HEK293 (cell line): Measurements from ENCODE around the gene IMMP1L.

ENCODE experiments used
- CTCF ChIA-PET: fragments of 350-600 bp; formaldehyde crosslinking; extraction: SDS; loops from one replicate; lab custom pipeline; 2021; ENCODE audit warnings: antibody characterized with exemption; lab: Yijun Ruan, JAX
- POLR2A ChIA-PET: fragments of 300-600 bp; formaldehyde crosslinking; extraction: SDS; loops from one replicate; lab custom pipeline; 2020; ENCODE audit warnings: antibody characterized with exemption, inconsistent platforms; lab: Yijun Ruan, JAX
- H3K27ac ChIP-seq: fragments of 200-500 bp; sonication (Bioruptor generic); 2 replicates; pipeline ENCODE4 v1.5.1; 2014; ENCODE audit warnings: low read depth, low read length, control low read depth, inconsistent platforms; ENCODE audit errors: extremely low read depth
- H3K36me3 ChIP-seq, 2 experiments: fragments of 200-500 bp in 1 of 2; sonication (Bioruptor generic) in 1 of 2; 1 replicate in 1 of 2; 2 replicates in 1 of 2; pipeline ENCODE4 v1.5.1; 2014 to 2017; ENCODE audit warnings: inconsistent platforms in 2 of 2, low read length in 2 of 2; ENCODE audit not compliant: control insufficient read depth in 2 of 2, insufficient read depth in 1 of 2
- H3K4me1 ChIP-seq: fragments of 200-500 bp; sonication (Bioruptor generic); 2 replicates; pipeline ENCODE4 v1.5.1; 2014; ENCODE audit warnings: mild to moderate bottlenecking, low read length, inconsistent platforms; ENCODE audit not compliant: control insufficient read depth, insufficient read depth
- H3K4me3 ChIP-seq: 2 replicates; pipeline ENCODE4 v1.5.1; 2011; ENCODE audit warnings: low read depth, mild to moderate bottlenecking, control low read depth, low read length, moderate library complexity
- H3K9me3 ChIP-seq: fragments of 200-500 bp; sonication (Bioruptor generic); 2 replicates; pipeline ENCODE4 v1.5.1; 2014; ENCODE audit warnings: low read depth, low read length, inconsistent platforms; ENCODE audit not compliant: control insufficient read depth, insufficient read depth
- EGR2 ChIP-seq: fragments of 450-650 bp; formaldehyde crosslinking; IDR thresholded peaks from 2 replicates; pipeline ENCODE4 v1.5.1; 2016; ENCODE audit warnings: low read depth, missing biosample characterization, missing genetic modification characterization
- FEZF1 ChIP-seq: fragments of 450-650 bp; formaldehyde crosslinking; IDR thresholded peaks from 2 replicates; pipeline ENCODE4 v1.5.1; 2016; ENCODE audit warnings: missing biosample characterization, missing genetic modification characterization
- HOXA7 ChIP-seq: sonication (generic); formaldehyde crosslinking; IDR thresholded peaks from 2 replicates; pipeline ENCODE4 v1.8.1; 2022; ENCODE audit warnings: missing genetic modification reagents, borderline replicate concordance
- KLF1 ChIP-seq: fragments of 450-650 bp; formaldehyde crosslinking; IDR thresholded peaks from 2 replicates; pipeline ENCODE4 v1.5.1; 2016; ENCODE audit warnings: missing biosample characterization, missing genetic modification characterization
- KLF9 ChIP-seq: fragments of 450-650 bp; formaldehyde crosslinking; IDR thresholded peaks from 2 replicates; pipeline ENCODE4 v1.5.1; 2016; ENCODE audit warnings: missing biosample characterization, missing genetic modification characterization, low read depth
- OSR2 ChIP-seq: fragments of 450-650 bp; formaldehyde crosslinking; IDR thresholded peaks from 2 replicates; pipeline ENCODE4 v1.5.1; 2016; ENCODE audit warnings: missing biosample characterization, missing genetic modification characterization
- SCRT1 ChIP-seq: fragments of 450-650 bp; formaldehyde crosslinking; IDR thresholded peaks from 2 replicates; pipeline ENCODE4 v1.5.1; 2016; ENCODE audit warnings: missing biosample characterization, missing genetic modification characterization, borderline replicate concordance
- TCF7L2 ChIP-seq: IDR thresholded peaks from 2 replicates; pipeline ENCODE4 v1.6.1; 2011; ENCODE audit warnings: low read depth, mild to moderate bottlenecking, inconsistent platforms, low read length, moderate library complexity, borderline replicate concordance
- ZNF121 ChIP-seq: fragments of 450-650 bp; formaldehyde crosslinking; IDR thresholded peaks from 2 replicates; pipeline ENCODE4 v1.5.1; 2016; ENCODE audit warnings: missing biosample characterization, missing genetic modification characterization
- ZNF16 ChIP-seq: fragments of 450-650 bp; formaldehyde crosslinking; IDR thresholded peaks from 2 replicates; pipeline ENCODE4 v1.5.1; 2016; ENCODE audit warnings: low read depth, missing biosample characterization, missing genetic modification characterization
- ZNF214 ChIP-seq: fragments of 450-650 bp; formaldehyde crosslinking; IDR thresholded peaks from 2 replicates; pipeline ENCODE4 v1.5.1; 2017; ENCODE audit warnings: missing biosample characterization, mild to moderate bottlenecking, missing genetic modification characterization, borderline replicate concordance
- ZNF274 ChIP-seq, 2 experiments: fragments of 200-500 bp in 1 of 2; fragments of 450-650 bp in 1 of 2; sonication (Bioruptor generic) in 1 of 2; formaldehyde crosslinking in 1 of 2; IDR thresholded peaks; 2 replicates each; pipeline versions ENCODE4 v1.5.1 to v1.6.1; 2014 to 2016; ENCODE audit warnings: borderline replicate concordance in 1 of 2, inconsistent platforms in 1 of 2, low read length in 1 of 2, missing biosample characterization in 1 of 2, missing genetic modification characterization in 1 of 2
- ZNF555 ChIP-seq: fragments of 450-650 bp; formaldehyde crosslinking; conservative IDR thresholded peaks from 2 replicates; pipeline ENCODE4 v1.5.1; 2017; ENCODE audit warnings: missing biosample characterization, mild to moderate bottlenecking, missing genetic modification characterization, inconsistent platforms
- ZNF596 ChIP-seq: fragments of 450-650 bp; IDR thresholded peaks from 2 replicates; pipeline ENCODE4 v1.5.0; 2018; ENCODE audit warnings: missing biosample characterization, mild to moderate bottlenecking, missing genetic modification characterization, moderate library complexity
- ZNF600 ChIP-seq: fragments of 450-650 bp; formaldehyde crosslinking; IDR thresholded peaks from 2 replicates; pipeline ENCODE4 v1.5.1; 2016; ENCODE audit warnings: missing biosample characterization, missing genetic modification characterization
- ZNF623 ChIP-seq: fragments of 450-650 bp; formaldehyde crosslinking; IDR thresholded peaks from 2 replicates; pipeline ENCODE4 v1.5.1; 2016; ENCODE audit warnings: missing biosample characterization, missing genetic modification characterization
- ZNF639 ChIP-seq: fragments of 450-650 bp; formaldehyde crosslinking; IDR thresholded peaks from 2 replicates; pipeline ENCODE4 v1.5.1; 2016; ENCODE audit warnings: missing biosample characterization, missing genetic modification characterization
- ZNF645 ChIP-seq: fragments of 450-650 bp; formaldehyde crosslinking; IDR thresholded peaks from 2 replicates; pipeline ENCODE4; 2016; ENCODE audit warnings: missing biosample characterization, missing genetic modification characterization
- ZNF76 ChIP-seq: fragments of 450-650 bp; formaldehyde crosslinking; IDR thresholded peaks from 2 replicates; pipeline ENCODE4; 2016; ENCODE audit warnings: low read depth, missing biosample characterization, missing genetic modification characterization, borderline replicate concordance
- ZNF830 ChIP-seq: fragments of 450-650 bp; IDR thresholded peaks from 2 replicates; pipeline ENCODE4 v1.5.0; 2018; ENCODE audit warnings: missing biosample characterization, missing genetic modification characterization, low read depth, mild to moderate bottlenecking, moderate library complexity
- TF ChIP-seq, protein P1 (sequence below): fragments of 450-650 bp; formaldehyde crosslinking; IDR thresholded peaks from 2 replicates; pipeline ENCODE4 v1.5.1; 2016; ENCODE audit warnings: missing biosample characterization, missing genetic modification characterization
- TF ChIP-seq, protein P2 (sequence below): fragments of 450-650 bp; formaldehyde crosslinking; IDR thresholded peaks from 2 replicates; pipeline ENCODE4 v1.5.1; 2017; ENCODE audit warnings: missing biosample characterization, missing genetic modification characterization
- TF ChIP-seq, protein P3 (sequence below): fragments of 450-650 bp; formaldehyde crosslinking; IDR thresholded peaks from 2 replicates; pipeline ENCODE4 v1.5.1; 2016; ENCODE audit warnings: missing biosample characterization, missing genetic modification characterization, borderline replicate concordance

IMMP1L gene

GRCh38 chr11:31422703-31423102, 86.7 kb downstream of the IMMP1L start (continued):
- TF ChIP-seq ZNF639 (tag by site-specific recombination), result no peak
- no peak for TF ChIP-seq HOXA7 (CRISPR knock-in tag)
- TF ChIP-seq, all 188 proteins: peak for 0

DNA sequence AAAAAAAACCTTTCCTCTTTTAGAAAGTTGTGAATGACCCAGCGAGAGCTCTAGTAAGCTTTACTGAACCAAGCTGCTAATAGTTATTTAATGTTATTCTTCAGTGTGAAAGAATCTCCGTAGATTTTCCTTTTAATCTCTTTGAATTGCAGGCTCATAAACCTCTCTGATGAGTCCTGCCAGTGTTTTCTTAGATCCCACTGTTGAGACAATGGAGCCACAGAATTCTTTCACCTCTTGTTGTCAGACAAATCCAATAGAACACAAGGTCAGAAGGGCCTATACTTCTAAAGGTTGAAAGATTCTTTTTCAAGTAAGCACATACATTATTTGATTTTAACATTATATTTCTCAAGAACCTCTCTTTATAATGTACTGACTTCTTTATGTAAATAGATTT, 87.6 kb downstream of the IMMP1L start:
- H3K27ac ChIP-seq, result no peak overlapping the region
- ChIA-PET CTCF (interaction anchor here (0.6 kb wide), 1 partner anchor 752 kb away, joined by 3 read pairs; no protein-coding TSS in a partner anchor), POLR2A (no interaction called here)
- H3K9me3 ChIP-seq, result no peaks in the 10 kb centered on the region
- H3K4me1 ChIP-seq, result peaks cover 3% of the 10 kb centered on the region; the same call in 1 of the 2 replicates
- no peak for TF ChIP-seq SCRT1 (tag by site-specific recombination)
- no peak for TF ChIP-seq ZNF16 (tag by site-specific recombination)
- no peak for TF ChIP-seq ZNF623 (tag by site-specific recombination)
- TF ChIP-seq KLF9 (tag by site-specific recombination), result no peak
- TF ChIP-seq ZNF645, result no peak
- no peak for TF ChIP-seq KLF1 (tag by site-specific recombination)
- H3K36me3 ChIP-seq, result no peaks in the 10 kb centered on the region
- no peak overlapping the region for H3K4me3 ChIP-seq

DNA sequence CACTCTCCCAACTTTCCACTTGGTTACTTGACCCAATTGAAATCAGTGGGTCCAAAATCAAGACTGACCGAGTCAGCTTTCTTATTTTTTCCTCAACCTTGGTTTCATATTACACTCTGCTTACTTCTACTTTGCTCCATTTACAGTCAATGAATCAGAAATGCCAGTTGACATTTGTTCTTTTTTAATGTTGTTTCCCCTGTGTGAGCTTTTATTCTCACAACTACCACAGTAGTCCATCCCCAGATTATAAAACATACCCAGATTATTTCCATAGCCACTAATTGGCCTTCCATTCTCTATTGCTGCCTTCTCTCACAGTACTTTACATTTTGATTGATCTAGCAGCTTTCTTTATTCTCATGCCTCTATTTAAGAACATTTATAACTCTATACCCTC, 89.8 kb downstream of the IMMP1L start:
- Histone ChIP-seq H3K27ac (no peak overlapping the region), H3K4me1 (peaks cover 3% of the 10 kb centered on the region; the same call in 1 of the 2 replicates), H3K36me3 (no peaks in the 10 kb centered on the region), H3K4me3 (no peak overlapping the region), H3K9me3 (no peaks in the 10 kb centered on the region)
- CTCF ChIA-PET, result interaction anchor here (0.6 to 0.7 kb wide), 2 partner anchors 10 to 316 kb away, joined by 3 read pairs; no protein-coding TSS in a partner anchor
- POLR2A ChIA-PET, result no interaction called here
- TF ChIP-seq ZNF214 (tag by site-specific recombination) (no peak), TCF7L2 (no peak), EGR2 (tag by site-specific recombination) (no peak), FEZF1 (tag by site-specific recombination) (peak; percentile 52; the same call in 1 of the 2 replicates), ZNF830 (tag by site-specific recombination) (no peak), OSR2 (tag by site-specific recombination) (peak; percentile 80), ZNF600 (no peak), ZNF121 (tag by site-specific recombination) (no peak), ZNF76 (tag by site-specific recombination) (no peak), ZNF274 (IDR thresholded peaks at IDR 0.05; ENCODE audit: low read length) (no peak), ZNF274 (tag by site-specific recombination; IDR thresholded peaks at IDR 0.05; ENCODE audit: borderline replicate concordance) (no peak), ZNF596 (no peak), ZNF555 (tag by site-specific recombination) (no peak)
- TF ChIP-seq, protein P1, sequence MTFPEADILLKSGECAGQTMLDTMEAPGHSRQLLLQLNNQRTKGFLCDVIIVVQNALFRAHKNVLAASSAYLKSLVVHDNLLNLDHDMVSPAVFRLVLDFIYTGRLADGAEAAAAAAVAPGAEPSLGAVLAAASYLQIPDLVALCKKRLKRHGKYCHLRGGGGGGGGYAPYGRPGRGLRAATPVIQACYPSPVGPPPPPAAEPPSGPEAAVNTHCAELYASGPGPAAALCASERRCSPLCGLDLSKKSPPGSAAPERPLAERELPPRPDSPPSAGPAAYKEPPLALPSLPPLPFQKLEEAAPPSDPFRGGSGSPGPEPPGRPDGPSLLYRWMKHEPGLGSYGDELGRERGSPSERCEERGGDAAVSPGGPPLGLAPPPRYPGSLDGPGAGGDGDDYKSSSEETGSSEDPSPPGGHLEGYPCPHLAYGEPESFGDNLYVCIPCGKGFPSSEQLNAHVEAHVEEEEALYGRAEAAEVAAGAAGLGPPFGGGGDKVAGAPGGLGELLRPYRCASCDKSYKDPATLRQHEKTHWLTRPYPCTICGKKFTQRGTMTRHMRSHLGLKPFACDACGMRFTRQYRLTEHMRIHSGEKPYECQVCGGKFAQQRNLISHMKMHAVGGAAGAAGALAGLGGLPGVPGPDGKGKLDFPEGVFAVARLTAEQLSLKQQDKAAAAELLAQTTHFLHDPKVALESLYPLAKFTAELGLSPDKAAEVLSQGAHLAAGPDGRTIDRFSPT, result no peak
- TF ChIP-seq, protein P2, sequence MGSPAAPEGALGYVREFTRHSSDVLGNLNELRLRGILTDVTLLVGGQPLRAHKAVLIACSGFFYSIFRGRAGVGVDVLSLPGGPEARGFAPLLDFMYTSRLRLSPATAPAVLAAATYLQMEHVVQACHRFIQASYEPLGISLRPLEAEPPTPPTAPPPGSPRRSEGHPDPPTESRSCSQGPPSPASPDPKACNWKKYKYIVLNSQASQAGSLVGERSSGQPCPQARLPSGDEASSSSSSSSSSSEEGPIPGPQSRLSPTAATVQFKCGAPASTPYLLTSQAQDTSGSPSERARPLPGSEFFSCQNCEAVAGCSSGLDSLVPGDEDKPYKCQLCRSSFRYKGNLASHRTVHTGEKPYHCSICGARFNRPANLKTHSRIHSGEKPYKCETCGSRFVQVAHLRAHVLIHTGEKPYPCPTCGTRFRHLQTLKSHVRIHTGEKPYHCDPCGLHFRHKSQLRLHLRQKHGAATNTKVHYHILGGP (tag by site-specific recombination), result no peak
- TF ChIP-seq, protein P3, sequence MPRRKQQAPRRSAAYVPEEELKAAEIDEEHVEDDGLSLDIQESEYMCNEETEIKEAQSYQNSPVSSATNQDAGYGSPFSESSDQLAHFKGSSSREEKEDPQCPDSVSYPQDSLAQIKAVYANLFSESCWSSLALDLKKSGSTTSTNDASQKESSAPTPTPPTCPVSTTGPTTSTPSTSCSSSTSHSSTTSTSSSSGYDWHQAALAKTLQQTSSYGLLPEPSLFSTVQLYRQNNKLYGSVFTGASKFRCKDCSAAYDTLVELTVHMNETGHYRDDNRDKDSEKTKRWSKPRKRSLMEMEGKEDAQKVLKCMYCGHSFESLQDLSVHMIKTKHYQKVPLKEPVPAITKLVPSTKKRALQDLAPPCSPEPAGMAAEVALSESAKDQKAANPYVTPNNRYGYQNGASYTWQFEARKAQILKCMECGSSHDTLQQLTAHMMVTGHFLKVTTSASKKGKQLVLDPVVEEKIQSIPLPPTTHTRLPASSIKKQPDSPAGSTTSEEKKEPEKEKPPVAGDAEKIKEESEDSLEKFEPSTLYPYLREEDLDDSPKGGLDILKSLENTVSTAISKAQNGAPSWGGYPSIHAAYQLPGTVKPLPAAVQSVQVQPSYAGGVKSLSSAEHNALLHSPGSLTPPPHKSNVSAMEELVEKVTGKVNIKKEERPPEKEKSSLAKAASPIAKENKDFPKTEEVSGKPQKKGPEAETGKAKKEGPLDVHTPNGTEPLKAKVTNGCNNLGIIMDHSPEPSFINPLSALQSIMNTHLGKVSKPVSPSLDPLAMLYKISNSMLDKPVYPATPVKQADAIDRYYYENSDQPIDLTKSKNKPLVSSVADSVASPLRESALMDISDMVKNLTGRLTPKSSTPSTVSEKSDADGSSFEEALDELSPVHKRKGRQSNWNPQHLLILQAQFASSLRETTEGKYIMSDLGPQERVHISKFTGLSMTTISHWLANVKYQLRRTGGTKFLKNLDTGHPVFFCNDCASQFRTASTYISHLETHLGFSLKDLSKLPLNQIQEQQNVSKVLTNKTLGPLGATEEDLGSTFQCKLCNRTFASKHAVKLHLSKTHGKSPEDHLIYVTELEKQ (tag by site-specific recombination), result no peak
